HFF-Myc (cell line): Measurements from ENCODE around the gene GOLGA6L10.

Experiments
- DNase-seq: peaks from one replicate; pipeline ENCODE4 v3.0.0-alpha.2; 2011; ENCODE audit warnings: low read depth; ENCODE audit errors: extremely low read depth
- H3K4me3 ChIP-seq: replicated peaks from 2 replicates; pipeline ENCODE4 v1.5.1; 2011; ENCODE audit warnings: low read depth, mild to moderate bottlenecking, control low read depth, low read length
- TF ChIP-seq, protein P1 (sequence below): IDR thresholded peaks from 2 replicates; pipeline ENCODE4 v1.5.1; 2012; ENCODE audit warnings: mild to moderate bottlenecking, low read depth, low read length, control low read depth; ENCODE audit errors: missing control alignments

Gene GOLGA6L10

DNA sequence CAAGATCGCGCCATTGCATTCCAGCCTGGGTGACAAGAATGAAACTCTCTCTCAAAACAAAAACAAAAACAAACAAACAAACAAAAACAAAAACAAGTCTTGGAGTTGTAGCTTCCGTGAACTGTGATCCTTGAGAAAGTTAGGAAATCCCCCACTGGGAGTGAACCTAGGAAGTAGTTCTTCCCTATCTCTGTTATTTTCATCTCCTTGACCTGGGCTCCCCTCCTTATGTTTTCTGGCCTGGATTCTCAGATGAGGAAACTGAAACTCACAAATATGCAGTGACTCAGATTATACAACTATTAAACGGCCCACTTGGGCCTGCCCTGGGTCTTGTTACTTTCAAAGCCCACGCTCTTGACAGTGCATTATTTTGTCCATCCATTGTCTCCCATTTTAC lies 57.0 kb downstream of the GOLGA6L10 start:
- TF ChIP-seq, protein P1, sequence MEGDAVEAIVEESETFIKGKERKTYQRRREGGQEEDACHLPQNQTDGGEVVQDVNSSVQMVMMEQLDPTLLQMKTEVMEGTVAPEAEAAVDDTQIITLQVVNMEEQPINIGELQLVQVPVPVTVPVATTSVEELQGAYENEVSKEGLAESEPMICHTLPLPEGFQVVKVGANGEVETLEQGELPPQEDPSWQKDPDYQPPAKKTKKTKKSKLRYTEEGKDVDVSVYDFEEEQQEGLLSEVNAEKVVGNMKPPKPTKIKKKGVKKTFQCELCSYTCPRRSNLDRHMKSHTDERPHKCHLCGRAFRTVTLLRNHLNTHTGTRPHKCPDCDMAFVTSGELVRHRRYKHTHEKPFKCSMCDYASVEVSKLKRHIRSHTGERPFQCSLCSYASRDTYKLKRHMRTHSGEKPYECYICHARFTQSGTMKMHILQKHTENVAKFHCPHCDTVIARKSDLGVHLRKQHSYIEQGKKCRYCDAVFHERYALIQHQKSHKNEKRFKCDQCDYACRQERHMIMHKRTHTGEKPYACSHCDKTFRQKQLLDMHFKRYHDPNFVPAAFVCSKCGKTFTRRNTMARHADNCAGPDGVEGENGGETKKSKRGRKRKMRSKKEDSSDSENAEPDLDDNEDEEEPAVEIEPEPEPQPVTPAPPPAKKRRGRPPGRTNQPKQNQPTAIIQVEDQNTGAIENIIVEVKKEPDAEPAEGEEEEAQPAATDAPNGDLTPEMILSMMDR, result no peak
- no peak overlapping the region for H3K4me3 ChIP-seq
- DNase-seq, result no peak
